AG04449 (cell line): Measurements from ENCODE around the gene RUBCNL.

ENCODE experiments used
- CTCF ChIA-PET: fragments of 350-600 bp; formaldehyde crosslinking; extraction: SDS; loops from one replicate; lab custom pipeline; 2021; ENCODE audit warnings: antibody characterized with exemption; lab: Yijun Ruan, JAX
- POLR2A ChIA-PET: fragments of 400-600, 350-600 bp; formaldehyde crosslinking; extraction: SDS; loops from one replicate; lab custom pipeline; 2020; ENCODE audit warnings: antibody characterized with exemption, inconsistent platforms; lab: Yijun Ruan, JAX
- DNase-seq: peaks from one replicate; pipeline ENCODE4 v3.0.0-alpha.2; 2010; ENCODE audit warnings: low read depth, low spot score
- H3K4me3 ChIP-seq: 2 replicates; pipeline ENCODE4 v1.5.1; 2011; ENCODE audit warnings: low read depth, mild to moderate bottlenecking, control low read depth, low read length
- CTCF ChIP-seq: IDR thresholded peaks from one replicate; pipeline ENCODE4 v1.5.1; 2011; ENCODE audit warnings: mild to moderate bottlenecking, moderate library complexity, low read length, control low read depth, inconsistent platforms; ENCODE audit not compliant: insufficient read depth; ENCODE audit errors: missing control alignments

The RUBCNL gene

GRCh38 chr13:46369506-46370277 lies 17.4 kb downstream of the RUBCNL start:
- peak; percentile 85 for DNase-seq
- TF ChIP-seq CTCF = no peak
- H3K4me3 ChIP-seq = no peak overlapping the region
- CTCF ChIA-PET = interaction anchor here (1.1 to 2.8 kb wide), 5 partner anchors 9 to 75 kb away, joined by 3 to 6 read pairs (median 4); no protein-coding TSS in a partner anchor
- POLR2A ChIA-PET = interaction anchor here (0.7 to 2.5 kb wide), 3 partner anchors 10 to 31 kb away, joined by 3 to 14 read pairs (median 4); no protein-coding TSS in a partner anchor

- DNase-seq = no peak
- POLR2A ChIA-PET = interaction anchor here (0.8 kb wide), 1 partner anchor 13 kb away, joined by 4 read pairs; no protein-coding TSS in a partner anchor
- H3K4me3 ChIP-seq = no peak overlapping the region
- no peak for TF ChIP-seq CTCF
- CTCF ChIA-PET = interaction anchor here (2.8 kb wide), 1 partner anchor 11 kb away, joined by 6 read pairs; no protein-coding TSS in a partner anchor
Measured at GRCh38 chr13:46367617-46368327, 19.3 kb downstream of the RUBCNL start.

- no peak for TF ChIP-seq CTCF
- H3K4me3 ChIP-seq = no peak overlapping the region
- POLR2A ChIA-PET = no interaction called here
- CTCF ChIA-PET = no interaction called here
- DNase-seq = no peak
Measured at GRCh38 chr13:46361276-46361934, 25.6 kb downstream of the RUBCNL start.

- POLR2A ChIA-PET = no interaction called here
- CTCF ChIA-PET = no interaction called here
- no peak for DNase-seq
- no peak overlapping the region for H3K4me3 ChIP-seq
- no peak for TF ChIP-seq CTCF
Measured at GRCh38 chr13:46360604-46361003, 26.4 kb downstream of the RUBCNL start.

- ChIA-PET POLR2A (interaction anchor here (1.0 kb wide), 1 partner anchor 10 kb away, joined by 4 read pairs; no protein-coding TSS in a partner anchor), CTCF (no interaction called here)
- no peak for TF ChIP-seq CTCF
- DNase-seq = peak; percentile 75
- no peak overlapping the region for H3K4me3 ChIP-seq
Measured at GRCh38 chr13:46359714-46360113, 27.3 kb downstream of the RUBCNL start.
